ENCODE measurements around the gene VWA3B.

DNA sequence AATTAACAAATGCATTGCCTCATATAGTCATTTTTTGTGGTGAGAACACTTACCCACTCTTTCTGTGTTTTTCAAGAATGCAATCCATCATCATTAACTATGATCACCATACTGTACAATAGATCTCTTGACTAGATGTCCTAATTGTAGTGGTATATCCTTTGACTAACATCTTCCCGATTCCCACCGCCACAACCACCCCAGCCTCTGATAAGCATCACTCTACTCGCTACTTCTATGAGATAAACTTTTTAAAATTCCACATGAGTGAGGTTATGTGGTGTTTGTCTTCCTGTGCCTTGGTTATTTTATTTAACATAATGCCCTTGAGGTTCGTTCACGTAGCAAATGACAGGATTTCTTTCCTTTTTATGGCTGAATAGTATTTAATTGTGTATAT, 6.6 kb downstream of the VWA3B start:
- TF ChIP-seq, protein P1, sequence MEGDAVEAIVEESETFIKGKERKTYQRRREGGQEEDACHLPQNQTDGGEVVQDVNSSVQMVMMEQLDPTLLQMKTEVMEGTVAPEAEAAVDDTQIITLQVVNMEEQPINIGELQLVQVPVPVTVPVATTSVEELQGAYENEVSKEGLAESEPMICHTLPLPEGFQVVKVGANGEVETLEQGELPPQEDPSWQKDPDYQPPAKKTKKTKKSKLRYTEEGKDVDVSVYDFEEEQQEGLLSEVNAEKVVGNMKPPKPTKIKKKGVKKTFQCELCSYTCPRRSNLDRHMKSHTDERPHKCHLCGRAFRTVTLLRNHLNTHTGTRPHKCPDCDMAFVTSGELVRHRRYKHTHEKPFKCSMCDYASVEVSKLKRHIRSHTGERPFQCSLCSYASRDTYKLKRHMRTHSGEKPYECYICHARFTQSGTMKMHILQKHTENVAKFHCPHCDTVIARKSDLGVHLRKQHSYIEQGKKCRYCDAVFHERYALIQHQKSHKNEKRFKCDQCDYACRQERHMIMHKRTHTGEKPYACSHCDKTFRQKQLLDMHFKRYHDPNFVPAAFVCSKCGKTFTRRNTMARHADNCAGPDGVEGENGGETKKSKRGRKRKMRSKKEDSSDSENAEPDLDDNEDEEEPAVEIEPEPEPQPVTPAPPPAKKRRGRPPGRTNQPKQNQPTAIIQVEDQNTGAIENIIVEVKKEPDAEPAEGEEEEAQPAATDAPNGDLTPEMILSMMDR (IDR thresholded peaks at IDR 0.05; ENCODE audit: poor library complexity), result no peak
- TF ChIP-seq EZH2 (IDR thresholded peaks at IDR 0.05; ENCODE audit: borderline replicate concordance), result no peak
